Skin of body (tissue), 2 donors: ENCODE data around the gene LGALS9. TPM values are rescaled to one million over a fixed set of nuclear protein-coding genes. Genes with fewer than 3 reads are reported as not detected.
"Not testable (repeated sequence)": the region's sequence is repeated elsewhere in the genome, so short reads cannot be mapped to it uniquely, and the experiment has no call there.

Source experiments
- DNase-seq: peaks from one replicate; lab custom pipeline; 2025; lab: John Stamatoyannopoulos, UW
- total RNA-seq: library from RNA; depleted of rRNA; stranded (reverse); fragments of >200 nt; gene quantifications from one replicate; pipeline ENCODE4 v1.2.3, GENCODE V29; 2014

Gene LGALS9
- total RNA-seq, 1 donor from 2014 or later: 4.8 TPM

DNA sequence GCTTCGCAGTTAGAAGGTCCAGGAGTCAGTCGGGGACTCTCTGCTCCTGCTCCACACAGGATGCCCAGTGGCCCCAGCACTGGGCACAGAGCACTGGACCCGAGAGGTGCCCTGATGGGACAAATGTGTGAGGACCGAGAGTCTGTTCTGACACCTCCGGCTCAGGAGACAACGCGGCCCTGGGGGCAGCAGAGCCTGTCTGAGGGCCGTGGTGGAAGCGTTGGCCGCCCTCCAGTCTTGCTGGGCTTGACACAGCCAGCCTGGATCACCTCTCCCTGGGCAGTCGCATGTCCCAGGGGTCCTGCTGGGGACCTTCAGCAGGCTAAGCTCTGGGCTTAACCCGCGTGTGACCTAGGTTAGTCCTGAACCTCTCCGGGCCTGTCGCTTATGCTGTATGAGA lies 23.1 kb downstream of the LGALS9 start:
- DNase-seq: no peak

GRCh38 chr17:27654654-27655524 lies 23.9 kb downstream of the LGALS9 start:
- DNase-seq: peak; percentile 8

GRCh38 chr17:27655525-27656111 lies 24.6 kb downstream of the LGALS9 start:
- DNase-seq: not testable (repeated sequence)

DNA sequence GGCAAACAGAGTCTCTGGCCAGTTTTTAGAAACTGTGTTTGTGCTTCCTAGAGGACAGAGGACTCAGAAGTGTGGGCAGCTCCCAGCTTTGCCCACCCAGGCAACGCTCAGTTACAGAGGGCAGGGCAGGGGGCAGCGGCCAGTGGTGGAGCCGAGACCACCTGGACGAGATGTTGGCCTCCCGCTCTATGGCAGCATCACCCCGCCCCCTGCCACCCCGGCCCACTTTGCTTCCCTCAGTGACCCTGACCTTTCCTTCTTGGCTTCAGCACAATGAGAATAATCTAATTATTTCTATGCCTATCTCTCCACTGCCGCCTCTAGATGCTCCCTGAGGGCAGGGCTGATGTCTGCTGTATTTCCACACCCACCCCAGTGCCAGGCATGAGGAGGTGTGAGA lies 25.6 kb downstream of the LGALS9 start:
- not testable (repeated sequence) for DNase-seq

GRCh38 chr17:27657620-27658019 lies 26.6 kb downstream of the LGALS9 start:
- DNase-seq: no peak

- DNase-seq: no peak
Observed at GRCh38 chr17:27659683-27660082, 28.7 kb downstream of the LGALS9 start.

- DNase-seq: no peak
Observed at GRCh38 chr17:27660436-27660835, 29.4 kb downstream of the LGALS9 start.

GRCh38 chr17:27663936-27664605 lies 33.1 kb downstream of the LGALS9 start:
- DNase-seq: no peak

DNA sequence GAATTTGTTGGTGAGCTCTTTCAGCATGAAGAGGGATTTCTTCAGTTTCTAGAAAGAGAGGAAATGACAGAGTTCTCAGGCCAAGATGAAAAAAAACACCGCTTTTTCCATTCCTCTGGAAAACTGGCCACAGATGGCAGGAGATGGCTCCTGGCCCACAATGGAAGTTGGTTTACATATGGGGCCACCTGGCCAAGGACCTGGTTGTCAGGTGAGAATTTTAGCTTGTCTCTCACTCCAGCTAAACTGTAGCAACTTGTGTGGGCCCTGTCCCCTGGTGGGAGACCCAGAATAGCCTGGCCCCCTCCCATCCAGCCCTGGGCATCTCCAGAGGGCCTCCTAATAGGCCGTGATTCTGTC lies 33.6 kb downstream of the LGALS9 start:
- no peak for DNase-seq

DNA sequence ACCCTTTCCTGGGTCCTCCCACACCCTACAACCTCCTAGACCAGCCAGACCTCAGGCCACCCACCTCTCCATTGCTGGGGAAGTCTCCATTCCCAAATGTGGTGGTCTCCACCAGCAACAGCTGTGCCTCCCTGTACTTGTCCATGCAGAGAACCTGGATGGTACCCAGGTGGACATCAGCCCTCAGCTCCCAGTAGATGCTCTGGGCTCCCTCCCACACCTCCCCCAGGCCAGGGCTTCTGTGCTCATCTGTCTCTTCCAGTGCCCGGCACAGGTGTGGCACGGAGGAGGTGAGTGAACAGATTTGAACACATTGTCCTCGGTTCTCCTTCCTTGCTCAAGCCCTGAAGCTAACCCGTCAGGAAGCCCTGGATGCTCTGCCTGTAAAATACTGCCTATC lies 34.6 kb downstream of the LGALS9 start:
- no peak for DNase-seq

- not testable (repeated sequence) for DNase-seq
Observed at GRCh38 chr17:27666270-27666669, 35.3 kb downstream of the LGALS9 start.

- no peak for DNase-seq
Observed at GRCh38 chr17:27666831-27667560, 36.0 kb downstream of the LGALS9 start.

DNA sequence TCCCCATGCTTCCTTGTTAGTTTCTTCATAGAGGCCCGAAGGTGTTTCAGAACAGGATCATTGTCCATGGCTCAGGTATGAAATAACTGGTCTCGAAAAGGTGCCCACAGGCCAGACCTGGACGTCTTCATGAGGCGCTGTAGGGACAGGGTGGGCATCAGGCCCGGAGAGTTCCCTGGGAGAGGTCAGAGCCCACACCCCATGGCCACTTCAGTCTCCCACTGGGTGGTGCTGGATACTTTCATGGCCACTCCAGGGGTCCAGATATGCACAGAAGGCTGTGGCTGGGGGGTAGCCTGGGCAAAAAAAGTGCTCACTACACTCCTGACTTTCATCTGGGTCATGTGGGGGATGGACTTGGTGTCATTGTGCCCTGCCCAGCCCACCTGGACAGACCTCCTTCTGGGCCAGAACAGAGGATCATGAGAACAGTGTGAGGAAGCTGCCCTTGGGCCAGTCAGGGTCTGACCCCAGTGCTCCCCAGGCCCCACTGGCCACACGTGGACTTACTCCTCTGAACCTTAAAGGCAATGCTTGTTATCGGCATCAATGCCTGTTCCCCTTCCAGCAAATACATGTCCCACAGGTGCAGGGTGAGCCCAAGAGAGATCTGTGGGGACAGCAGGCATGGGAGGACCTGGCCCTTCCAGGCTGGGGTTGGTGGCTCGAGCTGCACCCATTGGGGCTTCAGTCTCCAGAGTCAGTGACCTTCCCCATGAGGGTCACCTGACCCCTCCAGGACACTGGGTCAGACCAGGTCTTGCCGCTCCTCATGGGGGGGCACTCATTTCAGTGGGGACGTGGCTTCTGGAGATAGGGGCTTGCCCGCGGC lies 36.9 kb downstream of the LGALS9 start:
- DNase-seq: no peak

- DNase-seq: no peak
Observed at GRCh38 chr17:27668488-27668823, 37.5 kb downstream of the LGALS9 start.

DNA sequence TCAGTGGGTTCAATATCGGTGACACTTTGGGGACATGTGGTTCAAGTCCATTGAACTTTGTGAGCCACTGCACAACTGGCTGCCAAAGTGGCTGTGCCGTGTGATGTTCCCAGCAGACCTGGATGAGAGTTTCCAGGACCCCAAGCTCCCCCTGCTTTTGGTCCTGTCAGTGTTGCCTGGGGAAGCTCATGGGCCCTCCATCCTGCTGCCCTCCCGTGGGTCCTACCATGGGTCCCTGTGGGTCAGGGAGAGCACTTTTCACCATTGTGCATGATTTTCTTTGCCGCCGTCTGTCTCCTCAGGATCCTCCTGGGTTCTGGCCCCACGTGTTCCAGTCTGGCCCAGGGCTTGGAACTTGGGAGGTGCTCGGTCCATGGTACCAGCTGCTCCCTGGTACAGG lies 38.1 kb downstream of the LGALS9 start:
- no peak for DNase-seq

DNA sequence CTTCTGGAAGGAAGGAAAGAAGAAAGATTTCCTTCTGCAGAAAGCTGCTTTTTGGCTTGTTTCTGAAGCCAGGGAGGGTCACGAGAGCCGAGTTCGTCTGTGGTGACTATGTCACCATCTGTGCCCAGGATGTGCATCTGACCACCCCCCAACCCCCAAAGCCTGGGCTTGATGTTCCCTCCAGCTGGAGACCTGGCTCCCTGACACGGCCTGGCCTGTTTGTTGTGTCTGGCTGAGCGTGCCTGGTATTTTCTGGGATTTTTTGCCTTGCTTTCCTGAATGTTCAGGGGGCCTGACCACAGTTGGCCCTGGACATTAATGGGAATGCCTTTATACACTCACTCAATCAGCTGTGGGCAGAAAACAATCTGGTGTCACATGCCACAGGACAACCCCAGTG lies 38.9 kb downstream of the LGALS9 start:
- no peak for DNase-seq

- no peak for DNase-seq
Observed at GRCh38 chr17:27670791-27671590, 40.0 kb downstream of the LGALS9 start.

GRCh38 chr17:27671591-27671910 lies 40.6 kb downstream of the LGALS9 start:
- DNase-seq: no peak

DNA sequence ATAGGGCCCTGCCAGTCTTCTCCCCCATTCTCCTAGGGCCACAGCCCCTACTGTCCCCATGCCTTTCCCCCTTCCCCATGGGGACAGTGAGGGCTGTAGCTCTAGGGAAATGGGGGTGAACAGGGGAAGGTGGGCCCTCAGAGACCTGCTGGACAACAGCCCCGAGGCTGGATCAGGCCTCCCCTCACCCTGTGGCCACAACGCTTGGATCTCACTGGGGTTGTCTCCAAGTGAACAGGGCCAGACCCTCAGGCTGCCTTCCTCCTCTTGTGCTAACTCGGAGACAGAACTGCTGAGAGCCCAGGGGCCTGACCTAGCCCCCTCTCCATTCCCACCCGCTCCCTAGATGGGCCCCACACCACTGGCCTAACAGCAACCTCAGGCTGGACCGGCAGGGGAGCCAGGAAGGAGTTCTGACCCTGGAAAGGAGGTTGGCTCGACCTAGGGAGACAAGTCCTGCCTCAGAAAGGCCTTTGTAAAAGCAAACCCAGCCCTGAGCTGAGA lies 41.0 kb downstream of the LGALS9 start:
- DNase-seq: not testable (repeated sequence)

GRCh38 chr17:27674335-27674734 lies 43.3 kb downstream of the LGALS9 start:
- DNase-seq: no peak
